GM12874 (cell line): ENCODE measurements around the gene TMEM183A.

Experiments
- TF ChIP-seq, protein P1 (sequence below): IDR thresholded peaks from 2 replicates; pipeline ENCODE4 v1.5.1; 2011; ENCODE audit warnings: low read depth, mild to moderate bottlenecking, control low read depth, low read length, moderate library complexity; ENCODE audit not compliant: insufficient read depth

Gene TMEM183A

DNA sequence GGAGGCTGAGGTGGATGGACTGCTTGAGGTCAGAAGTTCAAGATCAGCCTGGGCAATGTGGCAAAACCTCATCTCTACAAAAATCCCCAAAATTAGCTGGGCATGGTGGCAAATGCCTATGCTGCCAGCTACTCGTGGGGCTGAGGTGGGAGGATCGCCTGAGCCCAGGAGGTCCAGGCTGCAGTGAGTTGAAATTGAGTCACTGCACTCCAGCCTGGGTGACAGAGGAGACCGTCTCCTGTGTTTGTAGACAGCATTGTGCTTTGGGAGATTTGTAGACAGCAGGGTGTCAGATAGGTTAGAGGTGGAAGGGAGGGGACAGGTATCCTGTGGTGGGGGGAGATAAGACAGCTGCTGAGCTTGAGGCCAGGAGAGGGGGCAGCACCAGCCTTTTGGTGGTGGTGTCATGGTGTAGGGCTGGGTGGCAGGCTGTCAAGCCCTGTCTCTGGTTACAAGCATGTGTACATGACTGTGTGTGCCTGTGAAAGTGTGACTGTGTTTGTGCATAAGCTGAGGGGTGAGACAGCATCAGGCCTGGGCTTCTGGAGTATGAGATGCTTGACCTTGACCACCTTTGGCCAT is 34.3 kb downstream of the TMEM183A start:
- TF ChIP-seq, protein P1, sequence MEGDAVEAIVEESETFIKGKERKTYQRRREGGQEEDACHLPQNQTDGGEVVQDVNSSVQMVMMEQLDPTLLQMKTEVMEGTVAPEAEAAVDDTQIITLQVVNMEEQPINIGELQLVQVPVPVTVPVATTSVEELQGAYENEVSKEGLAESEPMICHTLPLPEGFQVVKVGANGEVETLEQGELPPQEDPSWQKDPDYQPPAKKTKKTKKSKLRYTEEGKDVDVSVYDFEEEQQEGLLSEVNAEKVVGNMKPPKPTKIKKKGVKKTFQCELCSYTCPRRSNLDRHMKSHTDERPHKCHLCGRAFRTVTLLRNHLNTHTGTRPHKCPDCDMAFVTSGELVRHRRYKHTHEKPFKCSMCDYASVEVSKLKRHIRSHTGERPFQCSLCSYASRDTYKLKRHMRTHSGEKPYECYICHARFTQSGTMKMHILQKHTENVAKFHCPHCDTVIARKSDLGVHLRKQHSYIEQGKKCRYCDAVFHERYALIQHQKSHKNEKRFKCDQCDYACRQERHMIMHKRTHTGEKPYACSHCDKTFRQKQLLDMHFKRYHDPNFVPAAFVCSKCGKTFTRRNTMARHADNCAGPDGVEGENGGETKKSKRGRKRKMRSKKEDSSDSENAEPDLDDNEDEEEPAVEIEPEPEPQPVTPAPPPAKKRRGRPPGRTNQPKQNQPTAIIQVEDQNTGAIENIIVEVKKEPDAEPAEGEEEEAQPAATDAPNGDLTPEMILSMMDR, result no peak

DNA sequence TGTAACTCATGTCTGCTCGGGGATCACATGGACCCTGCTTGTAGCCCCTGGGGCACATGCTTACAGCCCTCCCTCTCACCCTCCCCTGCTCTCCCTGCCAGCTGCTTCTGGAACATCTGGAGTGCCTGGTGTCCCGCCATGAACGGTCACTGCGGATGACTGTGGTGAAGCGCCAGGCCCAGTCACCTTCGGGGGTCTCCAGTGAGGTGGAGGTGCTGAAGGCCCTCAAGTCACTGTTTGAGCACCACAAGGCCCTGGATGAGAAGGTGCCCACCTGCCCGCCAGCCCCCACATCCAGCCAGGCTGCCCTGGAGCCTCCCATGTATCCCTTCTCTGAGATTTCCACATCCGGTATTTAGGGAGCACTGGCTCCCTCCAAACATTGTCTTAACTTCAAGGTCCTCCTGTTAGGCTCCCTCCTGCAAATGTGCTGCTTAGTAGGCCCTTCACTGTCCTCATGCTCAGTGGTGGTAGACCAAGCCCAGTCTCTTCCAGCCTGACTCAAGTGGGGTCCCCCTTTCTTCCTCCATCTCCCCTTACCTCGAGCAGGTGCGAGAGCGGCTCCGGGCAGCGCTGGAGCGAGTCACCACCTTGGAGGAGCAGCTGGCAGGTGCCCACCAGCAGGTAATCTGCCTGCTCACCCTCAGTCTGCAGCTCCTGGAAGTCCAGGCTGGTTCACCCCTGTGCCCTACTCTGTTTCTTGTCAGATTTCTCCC is 36.8 kb downstream of the TMEM183A start:
- TF ChIP-seq, protein P1, result no peak

DNA sequence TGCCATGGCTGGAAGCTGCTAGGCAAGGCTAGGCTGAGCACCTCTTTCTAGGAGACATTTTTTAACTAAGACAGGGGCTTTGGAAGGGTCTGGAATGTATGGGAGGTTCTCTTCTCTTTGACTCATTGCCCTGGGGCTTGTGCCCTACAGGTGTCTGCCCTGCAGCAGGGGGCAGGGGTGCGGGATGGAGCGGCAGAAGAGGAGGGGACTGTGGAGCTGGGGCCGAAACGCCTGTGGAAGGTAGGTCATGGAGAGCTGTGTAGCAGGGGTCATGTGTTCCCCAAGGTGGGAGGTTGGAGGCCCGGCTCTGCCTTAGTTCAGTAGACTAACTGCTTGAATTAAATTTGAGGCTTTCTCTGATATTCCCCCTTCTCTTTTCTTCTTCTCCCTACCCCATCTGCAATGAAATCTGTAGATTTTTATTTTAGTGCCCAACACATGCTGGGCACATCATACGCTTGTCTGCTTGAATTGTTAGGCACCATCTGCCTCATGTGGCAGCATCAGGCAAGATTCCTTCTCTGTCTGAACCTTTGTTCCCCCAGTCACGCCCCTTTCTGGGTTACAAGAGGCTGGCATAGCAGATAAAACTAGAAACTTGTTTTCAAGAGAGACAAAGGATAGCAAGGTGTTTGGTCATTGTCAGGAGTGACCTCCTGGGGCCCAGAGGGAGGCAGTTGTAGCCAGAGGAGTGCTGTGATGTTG is 37.5 kb downstream of the TMEM183A start:
- TF ChIP-seq, protein P1, result no peak

DNA sequence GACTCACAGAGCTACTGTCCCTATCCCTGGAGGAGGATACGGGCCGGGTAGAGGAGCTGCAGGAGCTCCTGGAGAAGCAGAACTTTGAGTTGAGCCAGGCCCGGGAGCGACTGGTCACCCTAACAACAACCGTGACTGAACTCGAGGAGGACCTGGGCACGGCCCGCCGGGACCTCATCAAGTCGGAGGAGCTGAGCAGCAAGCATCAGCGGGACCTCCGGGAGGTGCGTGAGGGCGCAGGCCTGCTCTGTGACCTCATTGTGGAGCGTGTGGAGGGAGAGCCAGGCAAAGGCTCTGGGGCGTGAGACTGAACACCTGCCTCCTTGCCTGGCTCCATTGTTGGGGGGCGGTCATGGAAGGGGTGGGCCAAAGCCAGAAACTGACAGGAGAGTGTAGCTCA is 38.2 kb downstream of the TMEM183A start:
- TF ChIP-seq, protein P1, result no peak

DNA sequence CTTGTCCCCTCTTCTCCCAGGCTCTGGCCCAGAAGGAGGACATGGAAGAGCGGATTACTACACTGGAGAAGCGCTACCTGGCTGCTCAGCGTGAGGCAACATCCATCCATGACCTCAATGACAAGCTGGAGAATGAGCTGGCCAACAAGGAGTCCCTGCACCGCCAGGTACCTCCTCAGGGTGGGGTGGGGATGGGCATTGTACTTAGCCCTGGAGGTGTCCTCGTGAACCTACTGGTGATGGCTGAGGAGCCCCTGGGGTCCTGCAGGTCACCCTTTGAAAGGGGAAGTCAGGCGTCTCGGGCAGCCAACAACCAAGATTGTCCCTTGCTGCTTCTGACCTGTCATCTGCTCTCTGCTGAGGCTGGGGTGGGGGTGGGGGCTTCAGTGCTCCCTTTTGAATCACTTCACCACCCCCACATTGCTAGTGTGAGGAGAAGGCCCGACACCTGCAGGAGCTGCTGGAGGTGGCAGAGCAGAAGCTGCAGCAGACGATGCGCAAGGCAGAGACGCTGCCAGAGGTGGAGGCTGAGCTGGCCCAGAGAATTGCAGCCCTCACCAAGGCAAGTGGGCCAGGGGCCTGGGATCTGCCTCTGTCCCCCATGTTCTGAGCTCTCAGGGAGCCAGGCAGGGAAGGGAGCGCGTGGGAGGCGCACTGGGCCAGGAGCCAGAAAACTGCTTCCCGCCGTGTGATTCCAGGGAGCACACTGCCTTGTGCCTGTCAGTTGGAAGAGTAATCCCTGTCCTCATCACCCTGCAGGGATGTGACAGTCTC is 38.8 kb downstream of the TMEM183A start:
- TF ChIP-seq, protein P1, result no peak

DNA sequence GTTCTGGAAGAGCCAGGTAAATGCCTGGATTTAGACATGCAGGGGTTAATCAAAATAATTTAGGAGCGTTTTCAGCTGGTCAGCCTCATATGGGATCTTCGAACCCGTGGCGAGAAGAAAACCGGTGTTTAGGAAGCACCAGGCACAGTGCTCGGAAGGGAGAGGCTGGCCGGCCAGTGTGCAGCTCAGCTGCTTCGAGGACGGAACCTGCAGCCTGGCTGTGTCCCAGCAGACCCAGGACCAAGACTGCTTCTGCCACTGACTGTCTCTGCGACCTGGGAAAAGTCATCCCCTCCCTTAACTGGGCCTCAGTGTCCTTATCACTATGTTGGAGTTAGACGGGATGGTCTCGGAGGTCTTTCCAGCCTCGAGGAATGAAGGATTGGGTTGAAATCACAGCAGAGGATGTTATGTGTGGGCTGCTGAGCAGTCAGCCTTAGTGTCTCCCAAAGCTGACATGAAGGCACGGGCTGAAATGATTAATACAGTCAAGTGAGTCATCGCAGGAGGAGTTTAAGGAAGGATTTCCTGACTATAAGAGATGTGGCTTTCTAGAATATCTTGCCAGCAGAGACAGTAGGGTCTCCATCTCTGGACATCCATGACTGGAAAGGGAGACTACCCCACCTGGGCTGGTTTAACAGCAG is 39.9 kb downstream of the TMEM183A start:
- TF ChIP-seq, protein P1, result no peak
